ENCODE data around the gene MAPK12.

DNA sequence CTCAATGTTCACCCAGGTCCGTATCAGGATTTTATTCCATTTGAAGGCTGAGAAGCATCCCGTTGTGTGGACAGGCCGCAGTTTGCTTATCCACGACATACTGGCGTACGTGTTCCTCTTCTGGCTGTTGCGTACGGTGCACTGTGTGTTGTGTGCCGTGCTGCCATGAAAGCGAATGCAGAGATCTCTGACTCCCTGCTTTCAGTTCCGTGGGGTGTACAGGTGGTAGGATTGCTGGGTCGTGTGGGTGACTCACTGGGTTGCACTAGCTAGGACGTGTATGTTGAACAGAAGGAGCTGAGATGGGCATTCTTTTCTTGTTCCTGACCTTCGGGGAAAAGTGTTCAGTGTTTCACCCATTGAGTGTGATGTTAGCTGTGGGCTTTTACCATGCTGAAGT is 50.3 kb downstream of the MAPK12 start:
- TF ChIP-seq, protein P1, sequence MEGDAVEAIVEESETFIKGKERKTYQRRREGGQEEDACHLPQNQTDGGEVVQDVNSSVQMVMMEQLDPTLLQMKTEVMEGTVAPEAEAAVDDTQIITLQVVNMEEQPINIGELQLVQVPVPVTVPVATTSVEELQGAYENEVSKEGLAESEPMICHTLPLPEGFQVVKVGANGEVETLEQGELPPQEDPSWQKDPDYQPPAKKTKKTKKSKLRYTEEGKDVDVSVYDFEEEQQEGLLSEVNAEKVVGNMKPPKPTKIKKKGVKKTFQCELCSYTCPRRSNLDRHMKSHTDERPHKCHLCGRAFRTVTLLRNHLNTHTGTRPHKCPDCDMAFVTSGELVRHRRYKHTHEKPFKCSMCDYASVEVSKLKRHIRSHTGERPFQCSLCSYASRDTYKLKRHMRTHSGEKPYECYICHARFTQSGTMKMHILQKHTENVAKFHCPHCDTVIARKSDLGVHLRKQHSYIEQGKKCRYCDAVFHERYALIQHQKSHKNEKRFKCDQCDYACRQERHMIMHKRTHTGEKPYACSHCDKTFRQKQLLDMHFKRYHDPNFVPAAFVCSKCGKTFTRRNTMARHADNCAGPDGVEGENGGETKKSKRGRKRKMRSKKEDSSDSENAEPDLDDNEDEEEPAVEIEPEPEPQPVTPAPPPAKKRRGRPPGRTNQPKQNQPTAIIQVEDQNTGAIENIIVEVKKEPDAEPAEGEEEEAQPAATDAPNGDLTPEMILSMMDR (IDR thresholded peaks at IDR 0.05; ENCODE audit: low read depth, low read length): no peak
- TF ChIP-seq POLR2A (IDR thresholded peaks at IDR 0.05; ENCODE audit: extremely low read depth, insufficient read length): no peak
- TF ChIP-seq, protein P2, sequence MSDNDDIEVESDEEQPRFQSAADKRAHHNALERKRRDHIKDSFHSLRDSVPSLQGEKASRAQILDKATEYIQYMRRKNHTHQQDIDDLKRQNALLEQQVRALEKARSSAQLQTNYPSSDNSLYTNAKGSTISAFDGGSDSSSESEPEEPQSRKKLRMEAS (IDR thresholded peaks at IDR 0.05; ENCODE audit: low read depth, low read length): no peak

All from NB4 (cell line).